Measurements from ENCODE around the gene IGF1.

Gene IGF1

GRCh38 chr12:102406033-102406584 is 74.3 kb downstream of the IGF1 start:
- DNase-seq (ENCODE audit: low read depth, low spot score) = no peak
- no peak overlapping the region for H3K4me3 ChIP-seq (ENCODE audit: low read depth, low read length)
- POLR2A ChIA-PET = no interaction called here
- CTCF ChIA-PET = interaction anchor here (1.6 kb wide), 1 partner anchor 296 kb away, joined by 3 read pairs; no protein-coding TSS in a partner anchor
- no peak for TF ChIP-seq CTCF (IDR thresholded peaks at IDR 0.05; ENCODE audit: insufficient read depth, low read length, missing control alignments)

GRCh38 chr12:102401087-102401486 is 79.3 kb downstream of the IGF1 start:
- DNase-seq (ENCODE audit: low read depth, low spot score) = no peak
- ChIA-PET POLR2A (no interaction called here), CTCF (no interaction called here)
- no peak overlapping the region for H3K4me3 ChIP-seq (ENCODE audit: low read depth, low read length)
- TF ChIP-seq CTCF (IDR thresholded peaks at IDR 0.05; ENCODE audit: insufficient read depth, low read length, missing control alignments) = no peak

- no peak overlapping the region for H3K4me3 ChIP-seq (ENCODE audit: low read depth, low read length)
- ChIA-PET CTCF (no interaction called here), POLR2A (no interaction called here)
- TF ChIP-seq CTCF (IDR thresholded peaks at IDR 0.05; ENCODE audit: insufficient read depth, low read length, missing control alignments) = no peak
- no peak for DNase-seq (ENCODE audit: low read depth, low spot score)
Observed at GRCh38 chr12:102399653-102400052, 80.7 kb downstream of the IGF1 start.

GRCh38 chr12:102396276-102396675 is 84.1 kb downstream of the IGF1 start:
- H3K4me3 ChIP-seq (ENCODE audit: low read depth, low read length) = no peak overlapping the region
- ChIA-PET CTCF (interaction anchor here (0.6 kb wide), 1 partner anchor 482 kb away, joined by 3 read pairs; no protein-coding TSS in a partner anchor), POLR2A (no interaction called here)
- DNase-seq (ENCODE audit: low read depth, low spot score) = no peak
- no peak for TF ChIP-seq CTCF (IDR thresholded peaks at IDR 0.05; ENCODE audit: insufficient read depth, low read length, missing control alignments)

- CTCF ChIA-PET = no interaction called here
- no peak overlapping the region for H3K4me3 ChIP-seq (ENCODE audit: low read depth, low read length)
- DNase-seq (ENCODE audit: low read depth, low spot score) = no peak
- POLR2A ChIA-PET = no interaction called here
- no peak for TF ChIP-seq CTCF (IDR thresholded peaks at IDR 0.05; ENCODE audit: insufficient read depth, low read length, missing control alignments)
Observed at GRCh38 chr12:102394200-102394599, 86.2 kb downstream of the IGF1 start.

- CTCF ChIA-PET = no interaction called here
- no peak for TF ChIP-seq CTCF (IDR thresholded peaks at IDR 0.05; ENCODE audit: insufficient read depth, low read length, missing control alignments)
- no peak overlapping the region for H3K4me3 ChIP-seq (ENCODE audit: low read depth, low read length)
- no peak for DNase-seq (ENCODE audit: low read depth, low spot score)
- POLR2A ChIA-PET = no interaction called here
Observed at GRCh38 chr12:102390068-102390467, 90.3 kb downstream of the IGF1 start.
